ENCODE data around the gene PRELID2.

The PRELID2 gene

GRCh38 chr5:145761254-145761653 is 73.9 kb downstream of the PRELID2 start:
- H3K4me3 ChIP-seq (ENCODE audit: low read depth, low read length), result no peak overlapping the region
- no peak for TF ChIP-seq CTCF (IDR thresholded peaks at IDR 0.05; ENCODE audit: borderline replicate concordance, insufficient read depth, low read depth, low read length)

DNA sequence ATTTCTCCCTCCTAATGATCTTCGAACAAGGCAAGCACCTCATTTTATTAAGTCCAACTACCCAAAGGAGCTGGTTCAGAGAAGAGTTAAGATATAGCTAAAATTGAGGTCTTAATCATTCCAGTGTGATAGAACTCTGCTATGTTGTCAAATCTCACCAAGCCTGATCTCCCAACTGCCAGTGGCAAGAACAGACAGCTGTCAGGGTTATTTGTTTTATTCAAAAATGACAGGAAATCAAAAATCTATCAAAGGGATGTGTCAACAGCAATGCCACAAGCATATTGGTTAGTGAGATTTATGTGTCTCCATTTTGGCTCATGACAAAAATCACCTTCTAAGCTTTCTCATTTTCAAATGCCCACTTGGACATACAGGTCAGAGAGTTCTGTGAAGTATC is 74.5 kb downstream of the PRELID2 start:
- no peak overlapping the region for H3K4me3 ChIP-seq (ENCODE audit: low read depth, low read length)
- TF ChIP-seq CTCF (IDR thresholded peaks at IDR 0.05; ENCODE audit: borderline replicate concordance, insufficient read depth, low read depth, low read length), result no peak

- no peak overlapping the region for H3K4me3 ChIP-seq (ENCODE audit: low read depth, low read length)
- no peak for TF ChIP-seq CTCF (IDR thresholded peaks at IDR 0.05; ENCODE audit: borderline replicate concordance, insufficient read depth, low read depth, low read length)
Observed at GRCh38 chr5:145752947-145753346, 82.2 kb downstream of the PRELID2 start.

GRCh38 chr5:145752534-145752933 is 82.6 kb downstream of the PRELID2 start:
- no peak for TF ChIP-seq CTCF (IDR thresholded peaks at IDR 0.05; ENCODE audit: borderline replicate concordance, insufficient read depth, low read depth, low read length)
- H3K4me3 ChIP-seq (ENCODE audit: low read depth, low read length), result no peak overlapping the region

DNA sequence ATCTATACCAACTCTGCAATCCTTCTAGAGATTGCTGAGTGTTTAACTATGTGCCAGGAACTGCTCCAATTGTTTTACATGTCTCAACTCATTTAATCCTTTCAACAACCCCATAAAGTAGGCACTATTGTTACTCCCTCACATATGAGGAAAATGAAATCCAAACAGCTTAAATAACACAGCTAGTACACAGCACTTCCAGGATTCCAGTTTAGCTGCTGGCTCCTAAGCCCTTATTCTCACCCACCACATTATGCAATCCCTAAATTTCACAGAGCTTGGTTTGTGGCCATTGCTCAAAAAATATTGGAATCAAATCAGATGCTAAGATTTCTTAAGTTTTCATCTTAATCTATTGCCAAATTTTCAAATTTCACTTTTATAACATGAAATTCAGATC is 84.9 kb downstream of the PRELID2 start:
- no peak for TF ChIP-seq CTCF (IDR thresholded peaks at IDR 0.05; ENCODE audit: borderline replicate concordance, insufficient read depth, low read depth, low read length)
- no peak overlapping the region for H3K4me3 ChIP-seq (ENCODE audit: low read depth, low read length)

GRCh38 chr5:145743396-145744061 is 91.6 kb downstream of the PRELID2 start:
- TF ChIP-seq CTCF (IDR thresholded peaks at IDR 0.05; ENCODE audit: borderline replicate concordance, insufficient read depth, low read depth, low read length), result no peak
- H3K4me3 ChIP-seq (ENCODE audit: low read depth, low read length), result no peak overlapping the region

GRCh38 chr5:145739843-145740242 is 95.3 kb downstream of the PRELID2 start:
- no peak for TF ChIP-seq CTCF (IDR thresholded peaks at IDR 0.05; ENCODE audit: borderline replicate concordance, insufficient read depth, low read depth, low read length)
- no peak overlapping the region for H3K4me3 ChIP-seq (ENCODE audit: low read depth, low read length)
